ENCODE measurements around the gene GPR15LG. TPM values are rescaled to one million over a fixed set of nuclear protein-coding genes. Genes with fewer than 3 reads are reported as not detected.

The GPR15LG gene
- total RNA-seq, 4 donors from 2014 or later, result 197 to 480 (median 266) TPM

DNA sequence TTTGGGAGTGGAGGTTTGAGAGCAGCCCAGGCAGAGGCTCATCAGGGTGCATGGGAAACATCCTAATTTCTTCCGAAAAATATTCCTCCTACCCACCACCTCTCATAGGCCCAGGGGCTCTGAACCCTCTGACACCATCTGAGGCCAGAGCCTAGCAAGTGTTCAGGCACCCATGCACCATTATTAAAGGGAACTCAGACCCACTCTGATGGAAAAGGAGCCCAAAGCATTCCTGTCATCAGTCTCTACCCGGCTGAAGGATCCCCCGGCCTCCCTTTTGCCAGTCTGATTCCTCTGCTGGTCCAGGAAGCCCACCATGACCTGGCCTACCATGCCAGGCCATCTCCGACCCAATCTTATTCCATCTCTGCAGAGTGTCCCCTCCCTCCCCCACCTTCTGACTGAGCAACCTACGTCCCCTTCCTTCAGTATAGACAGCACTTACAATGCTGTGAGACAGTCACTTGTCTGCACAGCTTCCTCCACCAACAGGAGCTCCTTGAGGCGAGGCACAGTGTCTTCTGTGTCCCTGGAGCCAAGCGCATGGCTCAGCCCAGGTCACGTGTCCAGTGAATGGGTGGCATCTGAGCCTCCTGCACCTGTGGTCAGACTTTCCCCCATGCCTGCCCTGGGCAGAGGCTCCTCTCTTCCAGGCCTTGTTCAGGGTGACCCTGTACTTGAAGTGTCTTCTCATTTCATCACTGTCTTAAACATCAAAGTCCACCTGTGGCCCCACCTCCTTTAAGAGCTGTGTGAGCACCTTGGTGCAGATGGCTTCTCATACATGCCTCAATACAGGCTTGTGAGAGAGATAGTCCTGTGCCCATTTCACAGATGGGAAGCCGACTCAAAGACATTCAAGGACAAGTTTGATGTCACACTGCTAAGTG, 889 bp upstream of the GPR15LG start:
- H3K4me1 ChIP-seq, result peaks cover 0 to 42% (median 15%) of the 10 kb centered on the region in 4 donors
- intact Hi-C loops (cut with DNase I; ENCODE audit: low total_unique reads), result no loop called here
- in situ Hi-C loops (cut with MboI; ENCODE audit: low pct_ligation_motif_present in 1 of 4, low pct_unique_long_range_greater_than_20kb in 1 of 4, low sequenced_read_pairs in 3 of 4), result no loop called here
- 61 to 100% methylated on average over 1 to 8 of the region's 9 CpGs for WGBS, 2 donors (ENCODE audit: low coverage in 1 of 2)
- H3K36me3 ChIP-seq, result no peaks in the 10 kb centered on the region
- DNase-seq, result peak; percentile 61
- H3K27ac ChIP-seq, result peak overlapping the region; percentile 78 to 91 (median 86)
- TF ChIP-seq POLR2AphosphoS5 (IDR thresholded peaks at IDR 0.05) (peak in 1 of 3 donors; percentile 18), POLR2A (IDR thresholded peaks at IDR 0.05) (peak; percentile 38), EP300 (IDR thresholded peaks at IDR 0.05; ENCODE audit: low read depth) (no peak)
- no peaks in the 10 kb centered on the region for H3K9me3 ChIP-seq
- no peaks in the 10 kb centered on the region for H3K27me3 ChIP-seq
- peak overlapping the region in 1 of 4 donors; percentile 7 for H3K4me3 ChIP-seq

DNA sequence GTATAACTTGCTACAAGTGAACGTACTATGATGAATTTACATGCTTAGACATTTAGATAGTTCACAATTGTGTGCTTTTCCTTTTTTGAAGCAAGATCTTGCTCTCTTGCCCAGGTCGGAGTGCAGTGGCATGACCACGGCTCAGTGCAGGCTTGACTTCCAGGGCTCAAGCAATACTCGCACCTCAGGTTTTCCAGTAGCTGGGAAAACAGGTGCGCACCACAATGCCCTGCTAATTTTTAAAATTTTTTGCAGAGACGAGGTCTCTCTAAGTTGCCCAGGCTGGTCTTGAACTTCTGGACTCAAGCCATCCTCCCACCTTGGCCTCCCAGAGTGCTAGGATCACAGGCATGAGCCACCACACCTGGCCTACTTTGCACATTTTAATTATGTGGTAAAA, 1.8 kb downstream of the GPR15LG start:
- Histone ChIP-seq H3K27me3 (no peaks in the 10 kb centered on the region), H3K9me3 (no peaks in the 10 kb centered on the region), H3K27ac (peak overlapping the region; percentile 78 to 91 (median 86)), H3K36me3 (no peaks in the 10 kb centered on the region), H3K4me3 (peak overlapping the region in 3 of 4 donors; percentile 37 to 57 (median 39)), H3K4me1 (peaks cover 0 to 45% (median 21%) of the 10 kb centered on the region in 4 donors)
- in situ Hi-C loops (cut with MboI; ENCODE audit: low pct_ligation_motif_present in 1 of 4, low pct_unique_long_range_greater_than_20kb in 1 of 4, low sequenced_read_pairs in 3 of 4) (no loop called here), intact Hi-C loops (cut with DNase I; ENCODE audit: low total_unique reads) (no loop called here)
- no peak for DNase-seq
- no peak for TF ChIP-seq EP300 (IDR thresholded peaks at IDR 0.05; ENCODE audit: low read depth)
- TF ChIP-seq, protein P1, sequence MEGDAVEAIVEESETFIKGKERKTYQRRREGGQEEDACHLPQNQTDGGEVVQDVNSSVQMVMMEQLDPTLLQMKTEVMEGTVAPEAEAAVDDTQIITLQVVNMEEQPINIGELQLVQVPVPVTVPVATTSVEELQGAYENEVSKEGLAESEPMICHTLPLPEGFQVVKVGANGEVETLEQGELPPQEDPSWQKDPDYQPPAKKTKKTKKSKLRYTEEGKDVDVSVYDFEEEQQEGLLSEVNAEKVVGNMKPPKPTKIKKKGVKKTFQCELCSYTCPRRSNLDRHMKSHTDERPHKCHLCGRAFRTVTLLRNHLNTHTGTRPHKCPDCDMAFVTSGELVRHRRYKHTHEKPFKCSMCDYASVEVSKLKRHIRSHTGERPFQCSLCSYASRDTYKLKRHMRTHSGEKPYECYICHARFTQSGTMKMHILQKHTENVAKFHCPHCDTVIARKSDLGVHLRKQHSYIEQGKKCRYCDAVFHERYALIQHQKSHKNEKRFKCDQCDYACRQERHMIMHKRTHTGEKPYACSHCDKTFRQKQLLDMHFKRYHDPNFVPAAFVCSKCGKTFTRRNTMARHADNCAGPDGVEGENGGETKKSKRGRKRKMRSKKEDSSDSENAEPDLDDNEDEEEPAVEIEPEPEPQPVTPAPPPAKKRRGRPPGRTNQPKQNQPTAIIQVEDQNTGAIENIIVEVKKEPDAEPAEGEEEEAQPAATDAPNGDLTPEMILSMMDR (IDR thresholded peaks at IDR 0.05), result no peak
- no peak for TF ChIP-seq POLR2AphosphoS5 (IDR thresholded peaks at IDR 0.05)
- TF ChIP-seq POLR2A (IDR thresholded peaks at IDR 0.05), result no peak
- 45 to 70% methylated on average over 4 to 6 of the region's 6 CpGs for WGBS, 2 donors (ENCODE audit: low coverage in 1 of 2)

DNA sequence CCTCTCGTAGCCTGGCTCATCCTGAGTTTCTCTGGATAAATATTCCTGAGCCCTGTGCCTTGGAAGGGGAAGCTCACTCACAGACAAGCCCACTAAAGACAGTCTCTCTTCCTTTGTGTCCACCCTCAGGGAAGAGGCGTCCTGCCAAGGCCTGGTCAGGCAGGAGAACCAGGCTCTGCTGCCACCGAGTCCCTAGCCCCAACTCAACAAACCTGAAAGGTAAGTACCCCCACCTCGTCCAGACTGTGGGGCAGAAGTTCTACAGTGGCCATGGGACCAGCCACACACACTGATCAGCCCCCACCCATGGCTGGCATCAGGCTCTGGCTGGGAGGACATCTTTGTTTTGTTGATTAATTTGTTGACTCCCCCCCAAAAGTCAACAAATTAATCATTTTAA, 2.8 kb downstream of the GPR15LG start:
- H3K27me3 ChIP-seq, result no peaks in the 10 kb centered on the region
- no peak overlapping the region for H3K4me3 ChIP-seq
- peaks cover 0 to 40% (median 18%) of the 10 kb centered on the region in 4 donors for H3K4me1 ChIP-seq
- TF ChIP-seq, protein P1 (IDR thresholded peaks at IDR 0.05), result no peak
- TF ChIP-seq EP300 (IDR thresholded peaks at IDR 0.05; ENCODE audit: low read depth) (no peak), POLR2AphosphoS5 (IDR thresholded peaks at IDR 0.05) (no peak), POLR2A (IDR thresholded peaks at IDR 0.05) (no peak)
- peak overlapping the region in 2 of 4 donors; percentile 78 to 85 for H3K27ac ChIP-seq
- in situ Hi-C loops (cut with MboI; ENCODE audit: low pct_ligation_motif_present in 1 of 4, low pct_unique_long_range_greater_than_20kb in 1 of 4, low sequenced_read_pairs in 3 of 4) (no loop called here), intact Hi-C loops (cut with DNase I; ENCODE audit: low total_unique reads) (no loop called here)
- DNase-seq, result no peak
- no peaks in the 10 kb centered on the region for H3K36me3 ChIP-seq
- WGBS, 2 donors (ENCODE audit: low coverage in 1 of 2), result 52% methylated on average over 4 of the region's 4 CpGs; no CpG with 5 or more reads in 1 of the 2 donors
- H3K9me3 ChIP-seq, result no peaks in the 10 kb centered on the region

DNA sequence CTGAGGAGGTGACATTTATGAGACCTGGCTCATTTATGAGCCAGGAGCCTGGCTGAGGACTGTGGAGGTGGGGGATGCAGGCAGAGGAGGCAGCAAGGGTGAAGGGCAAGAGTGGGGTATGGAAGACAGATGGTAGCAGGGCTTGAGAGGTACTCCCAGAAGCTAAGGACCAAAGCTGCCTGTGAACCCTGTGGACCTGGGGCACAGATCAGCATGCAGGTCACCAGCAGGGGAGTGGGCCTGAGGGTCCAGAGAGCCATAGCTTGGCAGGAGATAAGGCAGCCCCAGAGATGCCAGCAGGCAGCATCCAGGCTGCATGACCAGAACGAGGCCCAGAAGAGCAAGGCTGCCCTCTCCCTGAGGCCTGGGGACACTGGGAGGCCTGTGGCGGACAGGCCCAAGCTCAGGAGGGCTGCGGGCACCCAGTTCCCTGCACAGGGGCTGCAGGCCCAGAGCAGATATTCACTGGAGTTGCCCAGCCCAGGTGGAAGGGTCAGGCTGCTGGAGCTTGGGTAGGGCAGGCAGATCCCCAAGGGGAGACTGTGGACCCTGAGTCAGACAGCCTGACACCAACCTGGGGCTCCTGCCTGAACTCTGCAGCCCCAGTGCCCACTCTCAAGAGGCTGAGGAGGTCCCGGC, 3.4 kb downstream of the GPR15LG start:
- intact Hi-C loops (cut with DNase I; ENCODE audit: low total_unique reads), result no loop called here
- no peak for DNase-seq
- 74% methylated on average over 3 of the region's 4 CpGs; no CpG with 5 or more reads in 1 of the 2 donors for WGBS, 2 donors (ENCODE audit: low coverage in 1 of 2)

More for the DNA sequence above, 3.4 kb downstream of the GPR15LG start:
- peaks cover 0 to 36% (median 15%) of the 10 kb centered on the region in 4 donors for H3K4me1 ChIP-seq
- peak overlapping the region in 1 of 4 donors; percentile 10 for H3K27ac ChIP-seq
- H3K4me3 ChIP-seq, result no peak overlapping the region
- no peaks in the 10 kb centered on the region for H3K9me3 ChIP-seq
- TF ChIP-seq POLR2AphosphoS5 (IDR thresholded peaks at IDR 0.05), result no peak
- TF ChIP-seq POLR2A (IDR thresholded peaks at IDR 0.05), result no peak
- TF ChIP-seq, protein P1 (IDR thresholded peaks at IDR 0.05), result no peak
- TF ChIP-seq EP300 (IDR thresholded peaks at IDR 0.05; ENCODE audit: low read depth), result no peak
- no peaks in the 10 kb centered on the region for H3K36me3 ChIP-seq
- no peaks in the 10 kb centered on the region for H3K27me3 ChIP-seq
- in situ Hi-C loops (cut with MboI; ENCODE audit: low pct_ligation_motif_present in 1 of 4, low pct_unique_long_range_greater_than_20kb in 1 of 4, low sequenced_read_pairs in 3 of 4), result no loop called here
